HCEC 1CT (cell line): Measurements from ENCODE around the gene LRGUK.
A peak's percentile ranks its signal among the peaks of the same experiment; 100 is the strongest.
"Not testable (repeated sequence)": the region's sequence is repeated elsewhere in the genome, so short reads cannot be mapped to it uniquely, and the experiment has no call there.

Experiments used
- DNase-seq: peaks from one replicate; pipeline ENCODE4 v3.0.0-alpha.2; 2017

The LRGUK gene

DNA sequence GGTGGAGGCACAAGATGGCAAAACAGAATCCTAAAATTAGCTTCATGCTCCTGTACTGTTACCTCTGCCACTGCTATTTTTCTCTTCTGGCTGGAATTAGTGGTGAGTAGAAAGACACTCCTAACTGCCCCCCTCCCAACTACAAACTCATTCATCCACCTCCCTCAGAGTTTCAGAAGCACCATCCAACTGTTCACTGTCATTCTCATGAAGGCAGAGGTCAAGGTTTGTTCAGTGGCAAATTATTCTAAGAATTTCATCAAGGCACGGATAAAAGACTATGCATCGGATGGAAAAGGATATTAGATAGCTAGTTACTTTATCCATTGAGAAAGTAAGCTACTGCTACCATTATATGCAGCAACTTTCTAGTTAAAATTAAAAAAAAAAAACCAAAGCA, 59.7 kb downstream of the LRGUK start:
- DNase-seq: peak; percentile 28

DNA sequence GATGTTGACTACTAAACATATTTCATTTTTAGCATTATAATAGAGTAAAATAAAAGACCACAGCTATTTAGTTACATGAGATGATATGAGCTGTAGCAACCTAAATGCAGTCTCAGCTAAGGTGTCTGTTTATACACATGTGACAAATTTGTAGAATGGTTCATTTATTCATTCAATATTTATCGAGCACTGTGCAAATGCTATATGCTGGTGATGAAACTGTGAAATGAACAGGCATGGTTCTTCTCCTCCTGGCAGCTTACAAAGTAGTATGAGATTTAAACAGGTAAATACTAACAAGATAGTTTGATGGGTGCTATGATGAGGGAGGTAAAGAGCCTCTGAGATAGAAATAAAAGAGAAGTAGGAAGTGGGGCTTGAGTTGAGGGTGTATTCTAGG, 60.8 kb downstream of the LRGUK start:
- DNase-seq: no peak

DNA sequence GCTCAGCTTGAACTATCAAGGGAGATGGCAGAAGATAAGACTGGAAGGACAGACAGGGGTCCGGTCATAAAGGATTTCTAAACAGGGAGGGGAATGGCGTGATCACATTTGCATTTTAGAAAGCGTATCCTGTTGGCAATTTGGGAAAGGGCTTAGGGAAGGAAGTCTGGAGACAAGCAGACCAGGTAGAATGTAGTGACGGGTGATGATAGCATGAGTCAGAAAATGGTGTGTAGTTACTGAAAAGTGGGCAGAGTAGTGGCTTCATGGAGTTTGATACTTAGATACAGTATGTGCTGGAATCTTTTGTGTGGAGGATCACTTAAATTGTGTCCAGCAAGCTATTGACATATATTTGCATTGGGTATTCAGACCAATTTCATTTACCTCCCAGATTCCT, 61.2 kb downstream of the LRGUK start:
- no peak for DNase-seq

DNA sequence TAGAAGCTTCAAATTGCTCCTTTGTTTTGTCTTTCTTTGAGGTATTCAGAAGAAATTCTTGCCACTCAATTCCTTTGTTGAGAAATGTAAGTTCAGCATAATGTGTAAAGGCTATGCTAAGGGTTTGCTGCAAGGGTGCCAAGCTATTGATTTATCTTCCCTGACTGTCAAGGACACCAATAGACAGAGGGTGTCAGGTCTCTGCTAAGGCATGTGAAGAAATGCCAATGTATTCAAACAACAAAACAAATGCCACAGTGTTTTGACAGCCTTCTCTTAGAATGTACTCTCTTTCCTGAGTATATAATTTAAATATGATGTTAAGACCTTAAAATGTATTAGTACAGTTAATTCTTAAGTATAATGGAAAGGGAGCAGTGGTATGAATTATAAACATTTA, 62.4 kb downstream of the LRGUK start:
- no peak for DNase-seq

DNA sequence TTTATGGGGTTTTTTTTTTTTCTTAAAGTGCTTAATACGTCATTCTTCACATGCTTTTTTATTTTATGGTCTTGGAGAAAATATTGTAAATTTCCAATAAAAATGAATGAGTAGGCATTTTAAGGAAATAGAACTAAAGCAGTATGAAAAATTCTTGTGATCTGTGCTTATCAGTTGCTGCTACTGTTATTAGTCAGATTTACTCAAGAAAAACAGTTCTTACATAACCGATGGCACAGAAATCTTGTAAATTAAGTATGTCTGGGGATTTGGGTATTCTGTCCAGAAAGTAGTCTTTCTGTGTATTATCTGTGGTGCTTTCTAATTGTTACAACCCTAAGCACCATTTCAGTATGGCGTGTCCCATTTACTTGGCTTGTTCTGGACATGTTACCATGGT, 64.7 kb downstream of the LRGUK start:
- no peak for DNase-seq

DNA sequence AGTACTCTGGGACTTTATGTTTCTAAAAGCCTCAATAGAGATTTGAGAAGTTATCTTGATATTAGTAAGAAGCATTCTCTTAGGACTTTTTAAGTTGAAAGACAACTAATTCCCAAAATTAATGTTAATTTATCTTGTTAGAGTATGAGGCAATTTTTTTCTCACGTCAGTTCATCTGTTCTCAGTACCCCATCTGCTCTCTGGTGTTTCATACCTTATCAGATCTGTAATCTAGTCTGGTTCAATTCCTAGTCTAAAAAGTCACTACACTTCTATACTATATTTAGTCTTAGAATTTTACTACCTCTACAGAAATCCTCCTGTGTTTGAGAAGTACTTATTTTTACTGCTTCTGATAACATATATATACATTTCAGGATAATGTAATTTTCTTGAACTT, 66.1 kb downstream of the LRGUK start:
- no peak for DNase-seq

DNA sequence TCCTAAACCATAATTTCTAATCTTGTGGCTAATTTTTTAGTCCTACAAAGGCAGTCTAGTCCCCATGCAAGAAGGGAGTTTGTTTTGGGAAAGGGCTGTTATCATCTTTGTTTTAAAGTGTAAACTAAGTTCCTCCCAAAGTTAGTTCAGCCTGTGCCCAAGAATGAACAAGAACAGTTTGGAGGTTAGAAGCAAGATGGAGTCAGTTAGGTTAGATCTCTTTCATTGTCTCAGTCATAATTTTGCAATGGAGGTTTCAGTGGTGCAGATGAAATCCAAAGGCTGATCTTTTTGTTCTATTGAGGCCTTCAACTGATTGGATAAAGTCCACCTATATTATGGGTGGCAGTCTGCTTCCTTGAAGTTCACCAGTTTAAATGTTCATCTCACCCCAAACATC, 68.1 kb downstream of the LRGUK start:
- no peak for DNase-seq

DNA sequence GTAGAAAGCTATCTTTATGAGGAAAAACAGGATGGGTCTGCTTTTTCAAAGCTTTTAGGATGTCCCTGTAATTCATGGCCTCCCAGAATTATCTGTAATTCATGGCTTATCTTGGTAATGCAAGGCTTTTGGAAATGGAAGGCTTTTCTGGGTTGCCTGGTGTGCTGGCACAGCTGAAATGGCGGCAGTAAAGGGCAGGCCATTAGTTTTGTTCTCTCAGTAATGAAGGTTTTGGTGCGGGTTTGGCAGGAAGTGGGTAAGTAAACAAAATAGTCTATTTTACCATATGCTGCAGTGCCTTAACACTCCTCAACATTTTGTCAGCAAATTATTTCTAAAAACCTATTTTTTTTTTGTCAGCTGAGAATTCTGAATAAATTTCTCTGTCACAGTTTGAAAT, 69.3 kb downstream of the LRGUK start:
- DNase-seq: no peak

DNA sequence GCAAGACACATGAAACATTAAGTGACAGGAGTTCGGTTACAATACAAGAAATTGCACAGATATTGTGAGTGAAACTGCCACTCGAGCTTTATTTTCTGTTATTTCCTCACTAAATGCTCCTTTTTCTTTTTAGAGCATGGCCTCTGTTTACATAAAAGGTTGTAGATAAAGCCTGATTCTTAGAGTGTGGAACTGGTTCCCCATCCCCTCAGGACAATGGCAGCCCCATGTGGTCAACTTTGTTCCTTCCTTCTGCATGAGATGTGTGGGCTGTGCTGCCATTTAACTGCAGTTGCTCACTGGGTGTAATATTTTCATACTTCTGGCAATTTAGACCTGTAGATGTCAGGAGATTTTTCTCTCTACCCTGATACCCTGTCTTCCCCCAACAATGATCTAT, 70.2 kb downstream of the LRGUK start:
- no peak for DNase-seq

DNA sequence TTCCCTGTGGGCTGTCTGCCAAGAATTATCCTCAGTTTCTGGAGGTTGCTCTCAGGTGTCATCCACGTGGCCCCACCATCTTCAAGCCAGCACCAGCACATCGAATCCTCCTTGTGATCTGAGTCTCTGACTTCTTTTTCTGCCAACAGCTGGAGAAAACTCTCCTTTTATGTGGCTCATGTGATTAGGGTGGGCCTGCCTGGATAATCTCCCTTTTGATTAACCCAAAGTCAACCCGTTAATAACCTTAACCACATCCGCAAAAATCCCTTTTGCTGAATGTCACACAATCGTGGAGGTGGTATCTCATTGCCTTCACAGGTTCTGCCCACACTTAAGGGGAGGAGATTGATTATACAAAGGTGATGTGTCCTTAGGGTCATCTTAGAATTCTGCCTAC, 73.8 kb downstream of the LRGUK start:
- DNase-seq: no peak

DNA sequence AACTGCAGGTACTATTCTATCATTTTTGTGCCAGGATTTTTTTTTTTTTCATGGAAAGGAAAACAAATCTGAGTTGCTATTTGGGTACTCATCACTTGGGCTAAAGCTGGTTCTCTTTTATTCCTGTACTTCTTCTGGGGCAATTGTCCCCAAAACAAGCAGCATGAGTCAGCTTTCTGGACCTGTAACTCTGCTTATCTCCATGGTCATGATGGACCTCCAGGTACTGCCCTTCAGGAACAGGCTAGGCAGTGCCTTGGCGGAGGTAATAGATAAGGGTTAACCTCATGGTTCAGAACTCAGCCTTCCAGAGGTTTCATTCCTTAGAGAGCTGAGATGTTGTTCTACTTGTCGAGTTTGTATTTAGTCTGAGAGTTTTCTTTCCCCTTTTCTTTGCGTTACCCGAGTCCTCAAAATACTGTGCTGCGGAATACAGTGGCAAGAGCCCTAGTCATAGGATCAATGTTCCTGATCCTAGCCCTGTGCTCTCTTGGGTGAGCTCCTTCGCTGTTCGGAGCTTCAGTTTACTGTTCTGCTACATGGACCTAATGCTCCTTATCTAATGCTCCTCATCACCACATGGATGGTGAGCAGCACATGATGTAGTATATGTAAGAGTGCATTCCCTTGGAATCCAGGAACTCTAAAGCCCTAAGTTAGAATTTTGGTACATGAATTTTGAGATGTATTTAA, 74.6 kb downstream of the LRGUK start:
- DNase-seq: no peak

DNA sequence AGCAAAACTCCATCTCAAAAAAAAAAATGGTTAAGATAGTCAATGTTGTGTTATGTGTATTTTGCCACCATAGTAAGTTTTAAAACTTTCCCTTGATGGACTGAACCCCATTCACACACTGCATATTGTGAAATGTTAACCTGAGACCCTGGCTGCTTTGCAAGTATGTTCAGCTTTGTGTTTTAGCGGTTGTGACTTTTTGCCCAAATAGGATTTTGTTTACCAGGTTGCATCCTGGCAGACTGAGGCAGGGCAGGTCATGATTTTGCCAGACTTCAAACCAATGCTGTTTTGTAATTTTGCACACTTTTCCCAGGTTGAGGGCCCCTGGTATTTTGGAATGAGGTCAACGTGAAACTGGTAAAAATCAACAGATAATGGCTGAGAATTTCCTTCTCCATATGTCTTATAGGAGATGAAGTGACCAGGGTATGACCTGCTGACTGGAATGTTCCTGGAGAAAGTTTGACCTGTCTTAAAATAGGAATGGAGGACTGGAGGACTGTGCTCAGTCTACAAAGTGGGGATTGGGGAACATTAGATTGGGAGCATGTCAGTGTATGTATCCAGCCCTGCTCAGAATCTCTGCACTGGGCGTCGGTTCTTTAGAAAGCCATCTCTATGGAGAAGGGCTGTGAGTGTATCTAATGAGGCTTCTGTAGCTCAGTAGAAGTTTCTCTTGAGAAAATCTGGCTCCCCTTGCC, 76.2 kb downstream of the LRGUK start:
- no peak for DNase-seq

DNA sequence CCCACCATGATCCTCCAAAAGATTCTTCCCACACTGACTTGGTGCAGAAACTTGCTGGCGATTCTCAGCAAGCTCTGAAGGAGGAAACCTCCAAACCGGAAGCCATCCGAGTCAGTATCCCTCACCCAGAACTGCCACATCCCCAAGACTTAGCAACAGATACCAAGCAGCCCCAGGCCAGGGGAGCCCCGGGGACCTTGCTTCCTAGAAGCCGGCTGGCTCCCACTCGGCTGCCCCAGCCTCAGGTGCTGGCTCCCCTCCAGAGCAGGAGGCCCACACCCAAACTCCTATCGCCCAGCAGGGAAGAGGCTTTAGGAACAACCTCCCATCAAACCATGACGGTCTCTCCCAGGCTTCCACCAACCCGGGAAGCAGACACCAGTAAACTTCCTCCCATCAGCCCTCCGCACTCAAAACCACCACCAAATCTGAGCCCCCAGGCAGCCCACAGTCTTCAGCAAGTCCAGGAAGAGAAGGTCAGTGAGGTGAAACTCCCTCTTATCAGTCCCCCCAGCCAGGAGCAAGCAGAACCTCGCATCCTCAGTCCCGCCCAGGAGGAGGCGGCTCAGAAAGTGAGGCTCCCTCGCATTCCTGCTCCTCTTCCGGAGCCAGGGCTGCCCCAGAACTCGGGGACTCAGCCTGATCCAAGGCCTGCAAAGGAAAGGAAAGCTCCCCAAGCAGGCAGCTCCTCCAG, 82.3 kb downstream of the LRGUK start:
- no peak for DNase-seq

DNA sequence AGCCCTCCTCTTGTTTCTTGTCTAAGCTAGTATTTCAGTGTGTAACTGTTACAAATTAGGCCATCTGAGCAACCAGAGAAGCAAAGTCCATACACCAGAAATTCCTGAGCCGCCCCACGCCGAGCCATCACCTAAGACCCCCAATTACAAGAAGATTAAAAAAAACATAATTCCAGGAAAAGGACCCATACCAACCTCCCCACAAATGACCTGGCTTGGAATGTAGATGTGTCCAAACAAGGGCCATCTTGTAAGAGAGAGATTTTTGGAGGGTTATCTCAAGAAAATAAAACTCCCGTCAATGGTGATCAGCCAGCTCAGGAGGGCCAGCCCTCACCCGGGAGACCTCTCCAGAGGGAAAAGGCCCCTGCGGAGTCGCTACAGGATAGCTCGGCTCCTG, 83.1 kb downstream of the LRGUK start:
- DNase-seq: no peak

DNA sequence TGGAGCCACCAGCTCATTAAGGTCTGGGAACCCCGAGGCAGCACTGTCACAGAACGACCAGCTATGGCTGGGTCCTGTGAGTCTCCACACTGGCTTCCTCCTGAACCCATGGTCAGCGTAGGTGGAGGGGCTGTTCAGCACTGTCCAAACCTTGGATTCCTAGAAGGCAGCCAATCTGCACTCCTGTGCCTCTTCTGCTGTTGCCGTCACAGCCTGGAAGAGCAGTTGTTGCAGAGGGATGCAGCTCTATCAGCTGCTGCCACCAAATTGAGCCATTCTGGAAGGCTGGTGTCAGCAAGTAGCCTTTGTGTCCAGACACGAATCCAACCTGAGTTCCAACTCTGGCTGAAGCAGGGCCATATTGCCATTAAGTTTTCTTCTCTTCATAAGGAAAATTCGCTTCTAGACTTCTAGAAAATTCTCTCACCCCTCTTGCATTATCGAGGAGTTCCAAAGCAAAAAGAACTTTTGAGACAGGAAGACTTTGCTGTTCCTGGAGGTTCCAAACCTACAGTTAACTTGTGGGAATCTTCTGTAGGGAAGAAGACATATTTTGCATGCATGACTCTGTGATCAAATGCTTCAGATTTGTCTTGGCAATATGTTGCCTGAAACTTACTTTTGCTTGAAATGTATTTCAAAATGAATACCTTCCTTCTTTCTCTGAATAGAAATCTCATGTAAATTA, 84.0 kb downstream of the LRGUK start:
- no peak for DNase-seq

DNA sequence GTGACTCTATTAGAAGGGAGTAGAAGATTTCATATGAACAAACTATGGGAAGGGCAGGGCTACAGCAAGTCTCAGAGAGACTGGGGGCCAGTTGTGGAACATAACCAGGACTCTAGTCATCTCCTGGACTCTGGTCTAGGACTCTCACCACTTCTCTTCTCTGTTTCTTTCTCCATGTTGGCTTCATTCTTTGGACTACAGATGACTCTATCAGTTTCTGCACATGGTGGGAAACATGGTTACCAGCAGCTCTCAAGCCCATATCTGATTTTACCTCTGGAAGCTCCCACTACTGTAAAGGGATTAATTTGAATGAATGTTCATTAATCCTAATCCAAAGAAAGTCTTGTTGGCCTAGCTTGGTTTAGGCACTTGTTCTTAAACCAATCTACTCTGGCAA, 84.7 kb downstream of the LRGUK start:
- no peak for DNase-seq

DNA sequence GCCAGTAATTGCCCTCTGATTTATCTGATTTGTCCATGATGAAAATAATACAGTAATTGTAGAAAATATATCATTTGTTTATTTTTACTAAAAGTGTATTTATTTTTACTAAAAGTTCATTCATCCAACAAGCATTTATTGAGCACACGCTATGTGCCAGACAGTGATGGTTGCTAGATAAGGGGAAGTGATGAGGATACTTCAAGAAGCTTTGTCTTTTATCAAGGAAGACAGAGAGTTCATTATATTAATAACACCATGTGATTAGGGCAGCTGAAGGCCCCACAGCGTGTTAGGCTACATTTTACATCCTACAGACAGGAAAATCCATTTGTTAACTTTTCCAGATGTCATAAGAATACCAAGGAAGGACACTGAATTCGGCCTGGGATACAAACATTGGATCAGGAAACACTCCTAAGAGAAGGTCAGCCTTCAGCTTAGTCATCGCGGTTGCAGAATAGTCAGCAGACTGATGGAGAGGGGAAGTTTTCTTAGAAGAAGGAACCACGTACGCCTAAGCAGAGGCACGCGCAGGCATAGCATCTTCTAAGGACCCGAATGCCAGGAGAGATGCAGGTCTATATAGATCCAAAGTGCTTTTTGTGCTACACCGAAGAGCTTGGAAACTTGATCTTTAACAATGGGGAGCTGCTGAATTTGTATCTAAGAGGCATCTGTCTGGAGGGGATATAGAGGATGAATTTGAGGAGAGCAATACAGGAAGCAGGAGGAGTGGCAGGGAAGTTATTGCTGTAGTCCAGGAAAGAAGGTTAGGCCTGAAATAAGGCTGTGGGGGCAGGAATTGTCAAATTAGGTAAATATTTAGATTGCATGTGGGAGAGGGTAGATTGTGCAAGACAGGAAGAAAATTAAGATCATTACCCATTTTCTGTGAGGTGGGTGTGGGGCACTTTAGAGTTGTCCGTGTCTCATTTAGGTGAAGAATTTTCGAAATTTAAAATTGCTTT, 85.7 kb downstream of the LRGUK start:
- peak; percentile 8 for DNase-seq

DNA sequence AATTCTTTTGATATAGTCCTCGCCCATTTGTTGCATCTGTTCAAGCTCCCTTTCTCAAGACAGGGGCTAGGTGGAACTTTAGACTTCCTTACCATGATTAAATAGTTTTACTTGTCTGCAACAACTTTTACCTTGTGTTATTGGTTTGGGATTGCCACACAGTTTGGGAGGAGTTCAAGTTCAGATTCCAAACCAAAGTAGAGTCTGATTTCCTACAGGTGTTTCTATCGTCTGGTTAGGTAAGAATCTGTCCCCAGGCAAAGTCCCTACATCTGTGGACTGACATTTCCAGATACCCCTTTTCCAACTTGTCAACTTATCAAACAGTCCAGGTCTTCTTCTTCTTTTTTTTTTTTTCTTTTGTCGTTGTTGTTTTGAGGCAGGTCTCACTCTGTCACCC, 93.1 kb downstream of the LRGUK start:
- DNase-seq: no peak

DNA sequence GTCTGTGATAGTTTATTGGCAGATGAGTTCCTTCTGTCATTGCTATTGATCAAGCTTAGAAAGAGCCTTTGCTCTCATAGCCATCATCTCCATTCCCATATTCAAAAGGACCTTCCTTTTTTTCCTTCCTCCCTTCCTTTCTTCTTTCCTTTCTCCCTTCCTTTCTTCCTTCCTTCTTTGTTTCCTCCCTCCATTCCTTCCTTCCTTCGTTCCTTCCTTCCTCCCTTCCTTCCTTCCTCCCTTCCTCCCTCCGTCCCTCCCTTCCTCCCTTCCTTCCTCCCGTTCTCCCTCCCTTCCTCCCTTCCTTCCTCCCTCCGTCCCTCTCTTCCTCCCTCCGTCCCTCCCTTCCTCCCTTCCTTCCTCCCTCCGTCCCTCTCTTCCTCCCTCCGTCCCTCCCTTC, 104.2 kb downstream of the LRGUK start:
- not testable (repeated sequence) for DNase-seq

DNA sequence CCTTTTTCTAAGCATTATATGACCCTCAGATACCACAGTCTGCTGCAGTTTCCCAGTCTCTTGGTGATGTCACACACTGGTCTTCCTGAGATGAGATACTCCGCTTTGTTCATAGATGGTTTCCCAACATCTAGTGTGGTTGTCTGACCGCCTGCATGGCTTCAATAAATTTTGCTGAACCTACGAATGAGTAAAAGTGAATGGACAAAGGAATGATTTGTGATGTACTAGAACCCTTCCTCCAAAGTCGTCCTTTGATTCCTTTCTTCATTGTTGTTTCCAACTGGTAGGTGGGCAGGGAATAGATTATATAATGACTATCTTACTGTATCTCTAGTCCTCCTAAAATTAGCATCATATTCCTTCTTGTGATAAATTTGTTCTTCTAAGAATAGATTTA, 107.1 kb downstream of the LRGUK start:
- DNase-seq: no peak

DNA sequence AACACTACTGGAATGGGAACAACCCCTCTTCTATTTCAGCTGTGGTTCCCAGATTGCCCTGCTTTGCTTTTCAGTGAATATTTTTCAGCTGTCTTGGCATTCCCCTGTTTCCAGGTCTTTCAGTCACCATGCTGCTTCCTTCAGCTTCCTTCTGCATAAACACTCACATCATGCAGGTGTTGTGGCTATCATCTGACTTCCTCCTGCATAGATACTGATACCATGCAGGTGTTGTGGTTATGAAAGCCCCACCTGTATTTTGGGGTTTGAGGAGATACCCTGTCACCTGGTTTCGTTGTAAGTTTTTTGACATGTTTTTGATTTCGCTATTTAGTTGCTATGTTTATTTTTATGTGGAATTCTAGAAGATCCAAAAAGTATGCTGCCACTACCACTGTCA, 118.1 kb downstream of the LRGUK start:
- DNase-seq: no peak

DNA sequence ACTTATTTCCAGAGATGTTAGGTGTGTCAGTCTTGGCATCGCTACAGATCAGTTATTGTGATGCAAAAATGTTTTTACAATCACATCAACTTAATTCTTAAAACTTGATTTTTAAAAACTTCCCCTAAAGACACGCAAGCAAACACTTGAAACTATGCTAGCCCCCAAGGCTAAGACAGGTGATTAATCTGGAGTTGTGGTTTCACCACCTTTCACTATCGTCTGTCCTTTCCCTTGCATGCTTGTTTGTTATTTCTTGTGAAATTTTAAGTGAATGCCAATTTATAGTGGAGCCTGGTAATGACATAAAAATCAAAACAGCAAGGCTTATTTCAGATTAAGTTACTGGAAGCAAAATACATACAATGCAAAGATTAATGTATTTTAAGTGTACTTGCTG, 119.2 kb downstream of the LRGUK start:
- DNase-seq: no peak

DNA sequence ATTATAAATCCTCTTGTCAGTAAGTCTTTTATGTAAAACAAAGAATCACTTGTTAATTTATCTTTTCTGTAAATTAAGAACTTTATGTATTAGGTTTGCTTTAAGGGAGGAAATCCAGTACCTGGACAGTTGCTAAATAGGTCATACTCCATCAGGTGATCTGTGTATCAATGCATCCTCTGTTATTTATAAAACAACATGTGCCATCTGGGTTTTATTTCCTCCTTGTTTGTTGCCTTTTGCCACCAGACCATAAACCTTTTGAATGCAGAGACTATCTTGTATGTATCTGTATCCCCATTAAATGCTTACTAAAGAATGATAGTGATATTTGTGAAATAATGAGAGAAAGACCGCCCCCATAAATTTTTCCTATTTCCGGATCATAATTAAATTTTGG, 119.6 kb downstream of the LRGUK start:
- no peak for DNase-seq
